SW 1271 (cell line): ENCODE data around the gene MRPL23.

Experiments used
- DNase-seq, 2 experiments: peaks; one replicate each; lab custom pipeline; 2025; lab: John Stamatoyannopoulos, UW

Gene MRPL23

GRCh38 chr11:1921574-1922141 is 25.5 kb upstream of the MRPL23 start:
- no peak for DNase-seq

GRCh38 chr11:1922481-1923081 is 24.6 kb upstream of the MRPL23 start:
- DNase-seq = no peak

- no peak for DNase-seq
Measured at GRCh38 chr11:1923201-1923956, 23.8 kb upstream of the MRPL23 start.

- no peak for DNase-seq
Measured at GRCh38 chr11:1924181-1924580, 23.0 kb upstream of the MRPL23 start.

- no peak for DNase-seq
Measured at GRCh38 chr11:1924646-1925372, 22.3 kb upstream of the MRPL23 start.

- no peak for DNase-seq
Measured at GRCh38 chr11:1925373-1926155, 21.6 kb upstream of the MRPL23 start.

- DNase-seq = no peak
Measured at GRCh38 chr11:1926156-1927025, 20.7 kb upstream of the MRPL23 start.

GRCh38 chr11:1927026-1927847 is 19.9 kb upstream of the MRPL23 start:
- no peak for DNase-seq

GRCh38 chr11:1927848-1928469 is 19.2 kb upstream of the MRPL23 start:
- no peak for DNase-seq

GRCh38 chr11:1928470-1928890 is 18.7 kb upstream of the MRPL23 start:
- no peak for DNase-seq

GRCh38 chr11:1928891-1929541 is 18.1 kb upstream of the MRPL23 start:
- DNase-seq = no peak

GRCh38 chr11:1929621-1930461 is 17.3 kb upstream of the MRPL23 start:
- DNase-seq = no peak

- DNase-seq = no peak
Measured at GRCh38 chr11:1930462-1930830, 16.7 kb upstream of the MRPL23 start.

- DNase-seq = no peak
Measured at GRCh38 chr11:1931341-1932104, 15.6 kb upstream of the MRPL23 start.

GRCh38 chr11:1932105-1932480 is 15.0 kb upstream of the MRPL23 start:
- no peak for DNase-seq

GRCh38 chr11:1932681-1933080 is 14.5 kb upstream of the MRPL23 start:
- DNase-seq = no peak
